HK-2 (cell line): ENCODE data around the gene OR6C70.
"Not testable (repeated sequence)": the region's sequence is repeated elsewhere in the genome, so short reads cannot be mapped to it uniquely, and the experiment has no call there.

ENCODE experiments used
- DNase-seq: peaks from one replicate; pipeline ENCODE4 v3.0.0-alpha.2; 2018; ENCODE audit not compliant: unreplicated experiment

Gene OR6C70

DNA sequence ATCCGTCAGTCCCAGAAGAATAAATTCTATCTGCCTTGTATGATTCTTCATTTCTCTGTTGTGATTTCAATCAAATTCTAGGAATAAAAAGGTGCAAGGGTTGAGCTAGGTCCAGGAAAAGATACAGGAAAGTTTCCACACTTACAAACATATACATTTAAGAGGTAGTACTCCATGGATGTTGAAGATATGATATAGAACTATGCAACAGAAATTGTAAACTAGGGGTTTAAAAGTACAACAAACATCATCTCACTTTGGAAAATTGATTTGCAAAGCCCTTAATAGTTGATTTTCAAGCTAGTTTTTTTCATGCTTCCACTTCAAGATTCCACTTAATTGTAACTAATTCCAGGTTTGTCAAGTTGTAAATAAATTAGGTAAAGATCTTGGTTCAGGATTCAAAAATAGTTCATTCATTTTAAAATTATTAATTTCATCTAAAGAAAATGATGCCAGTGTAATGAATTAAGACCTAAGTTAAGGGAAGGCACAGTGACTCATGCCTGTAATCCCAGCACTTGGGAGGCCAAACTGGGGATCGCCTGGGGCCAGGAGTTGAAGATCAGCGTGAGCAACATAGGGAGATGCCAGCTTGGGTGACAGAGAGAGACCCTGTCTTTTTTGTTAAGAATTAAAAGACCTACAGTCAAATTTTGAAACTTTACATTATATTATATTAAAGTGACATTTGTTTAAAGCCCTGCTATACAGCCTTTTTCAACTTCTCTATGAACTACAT, at the start of gene OR6C70:
TSS of gene OR6C70 (minus strand) at position 51 of the 742 bp plus-strand sequence. CDS start at position 51, 0 bp downstream.
- no peak for DNase-seq

DNA sequence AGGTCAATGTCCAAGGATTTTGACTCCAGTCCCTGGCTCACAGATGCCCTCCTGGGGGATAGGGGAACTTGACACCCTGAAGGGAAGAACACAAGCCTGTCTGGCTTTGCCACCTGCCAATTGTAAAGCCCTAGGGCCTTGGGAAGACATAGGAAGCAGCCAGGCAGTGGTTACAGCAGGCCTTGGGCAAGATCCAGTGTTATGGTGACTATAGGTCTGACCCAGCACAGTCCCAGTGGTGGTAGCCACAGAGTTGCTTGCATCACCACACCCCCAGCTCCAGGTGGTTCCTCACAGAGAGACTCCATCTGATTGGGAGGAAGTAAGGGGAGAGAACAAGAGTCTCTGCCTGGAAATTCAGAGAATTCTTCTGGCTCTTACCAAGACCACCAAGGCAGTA, 46.5 kb upstream of the OR6C70 start:
- DNase-seq = no peak

DNA sequence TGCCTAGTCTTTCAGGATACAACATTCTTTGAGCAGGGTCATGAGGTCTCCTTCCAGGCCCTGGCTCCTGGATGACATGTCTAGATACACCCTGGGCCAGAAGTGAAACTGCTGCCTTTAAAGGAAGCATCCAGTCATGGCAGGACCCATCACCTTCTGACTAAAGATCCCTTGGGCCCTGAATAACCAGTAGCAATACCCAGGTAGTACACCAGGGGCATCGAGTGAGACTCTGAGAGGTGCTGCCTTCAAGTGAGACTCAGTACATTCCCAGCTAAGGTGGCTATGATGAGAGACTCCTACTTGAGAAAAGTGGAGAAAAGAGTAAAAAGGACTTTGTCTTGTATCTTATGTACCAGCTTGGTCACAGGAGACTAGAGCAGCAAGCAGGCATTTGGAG, 45.8 kb upstream of the OR6C70 start:
- no peak for DNase-seq

- no peak for DNase-seq
Measured at GRCh38 chr12:55501601-55502000, 31.7 kb upstream of the OR6C70 start.

DNA sequence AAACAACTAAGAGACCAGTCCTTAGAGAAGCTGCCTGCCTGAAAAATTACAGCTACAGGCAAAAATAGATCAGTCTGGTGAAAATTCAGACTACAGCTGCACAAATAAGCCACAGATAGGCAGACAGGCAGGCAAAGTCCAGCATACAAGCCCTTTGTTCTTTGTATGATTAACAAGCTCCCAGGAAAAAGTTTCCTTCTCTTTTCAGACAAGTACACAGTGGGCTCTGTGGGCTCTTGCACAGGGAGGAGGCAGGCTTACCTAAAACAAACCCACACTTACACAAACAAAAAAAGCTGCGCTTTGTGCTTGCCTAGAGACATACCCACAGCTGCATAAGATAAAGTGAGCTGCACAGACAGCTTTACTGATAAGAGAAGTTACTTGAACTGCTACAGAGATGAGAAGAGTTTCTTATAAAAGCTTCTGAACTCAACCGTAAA, 29.9 kb upstream of the OR6C70 start:
- DNase-seq = no peak

DNA sequence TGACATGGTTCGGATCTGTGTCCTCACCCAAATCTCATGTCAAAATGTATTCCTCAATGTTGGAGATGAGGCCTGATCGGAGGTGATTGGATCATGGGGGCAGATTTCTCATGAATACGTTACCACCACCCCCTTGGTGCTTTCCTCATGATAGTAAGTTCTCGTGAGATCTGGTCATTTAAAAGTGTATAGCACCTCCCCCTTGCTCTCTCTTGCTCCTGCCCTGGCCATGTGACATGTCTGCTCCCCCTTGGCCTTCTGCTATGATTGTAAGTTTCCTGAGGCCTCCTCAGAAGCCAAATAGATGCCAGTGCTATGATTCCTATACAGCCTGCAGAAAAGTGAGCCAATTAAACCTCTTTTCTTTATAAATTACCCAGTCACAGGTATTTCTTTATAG, 29.3 kb upstream of the OR6C70 start:
- no peak for DNase-seq

GRCh38 chr12:55495490-55495889, 25.6 kb upstream of the OR6C70 start:
- DNase-seq = no peak

- no peak for DNase-seq
Measured at GRCh38 chr12:55492078-55492477, 22.1 kb upstream of the OR6C70 start, which contains the start of gene OR6C68. OR6C68 (plus strand) TSS chr12:55492378; CDS start chr12:55492378, 0 bp downstream.

GRCh38 chr12:55484284-55484683, 14.3 kb upstream of the OR6C70 start:
- not testable (repeated sequence) for DNase-seq

GRCh38 chr12:55479136-55479535, 9.2 kb upstream of the OR6C70 start:
- not testable (repeated sequence) for DNase-seq

DNA sequence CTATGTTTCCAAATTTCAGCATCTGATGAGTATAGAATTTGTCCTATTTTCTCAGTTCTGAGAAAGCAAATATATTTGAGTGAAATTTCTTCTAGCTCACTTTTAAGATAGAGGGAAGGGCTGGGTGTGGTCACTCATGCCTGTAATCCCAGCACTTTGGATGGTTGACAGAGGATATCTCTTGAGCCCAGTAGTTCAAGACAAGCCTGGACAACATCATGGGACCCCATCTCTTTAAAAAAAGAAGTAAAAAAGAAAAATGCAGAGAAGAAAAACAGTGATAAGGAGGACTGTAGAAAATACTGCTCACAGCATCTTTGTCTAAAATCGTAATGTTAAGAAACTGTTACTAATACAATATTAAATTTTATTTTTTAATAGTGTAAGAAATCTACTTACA, 2.3 kb upstream of the OR6C70 start:
- DNase-seq = no peak

DNA sequence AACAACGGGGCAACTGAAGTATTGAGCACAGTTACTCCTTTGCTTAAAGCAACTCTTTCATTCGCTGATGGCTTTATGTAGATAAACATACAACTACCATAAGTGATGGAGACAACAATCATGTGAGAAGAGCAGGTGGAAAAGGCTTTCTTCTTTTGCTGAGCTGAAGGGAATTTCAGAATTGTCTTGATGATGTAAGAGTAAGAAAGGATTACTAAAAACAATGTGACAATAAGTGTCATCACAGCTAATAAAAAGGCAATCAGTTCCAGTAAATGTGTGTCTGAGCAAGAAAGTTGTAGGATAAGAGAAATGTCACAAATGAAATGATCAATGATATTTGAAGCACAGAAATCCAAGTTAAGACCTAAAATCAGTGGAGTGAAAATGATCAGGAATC, 647 bp downstream of the OR6C70 start:
- no peak for DNase-seq

GRCh38 chr12:55467836-55468235, 2.1 kb downstream of the OR6C70 start:
- DNase-seq = no peak

DNA sequence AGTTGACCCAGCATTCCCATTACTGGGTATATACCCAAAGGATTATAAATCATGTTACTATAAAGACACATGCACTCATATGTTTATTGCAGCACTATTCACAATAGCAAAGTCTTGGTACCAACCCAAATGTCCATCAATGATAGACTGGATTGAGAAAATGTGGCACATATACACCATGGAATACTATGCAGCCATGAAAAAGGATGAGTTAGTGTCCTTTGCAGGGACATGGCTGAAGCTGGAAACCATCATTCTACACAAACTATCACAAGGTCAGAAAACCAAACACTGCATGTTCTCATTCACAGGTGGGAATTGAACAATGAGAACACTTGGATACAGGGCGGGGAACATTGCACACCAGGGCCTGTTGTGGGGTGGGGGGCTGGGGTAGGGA, 5.0 kb downstream of the OR6C70 start:
- DNase-seq = not testable (repeated sequence)

DNA sequence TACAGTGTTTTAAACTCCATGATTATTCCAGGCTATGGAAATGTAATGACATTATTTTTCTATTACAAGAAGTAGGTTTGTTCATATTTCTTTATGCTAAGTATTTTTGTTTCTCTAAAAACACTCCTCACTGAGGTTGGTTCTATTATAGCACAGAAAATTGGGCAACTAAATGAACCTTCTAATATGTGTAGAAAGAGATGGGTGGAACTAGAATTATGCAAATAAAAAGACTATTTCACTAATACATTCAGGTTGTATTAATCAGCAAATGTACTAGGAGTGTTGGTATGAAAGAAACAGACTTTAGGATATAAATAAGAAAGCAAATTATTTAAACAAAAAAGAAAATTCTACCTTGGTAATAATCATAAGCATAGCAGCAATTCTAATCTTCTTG, 21.1 kb downstream of the OR6C70 start:
- no peak for DNase-seq

GRCh38 chr12:55446326-55446725, 23.6 kb downstream of the OR6C70 start:
- DNase-seq = no peak

- no peak for DNase-seq
Measured at GRCh38 chr12:55445357-55445756, 24.6 kb downstream of the OR6C70 start.

- DNase-seq = no peak
Measured at GRCh38 chr12:55443776-55444175, 26.2 kb downstream of the OR6C70 start, which contains the start of gene OR6C2. OR6C2 (plus strand) TSS chr12:55444076; CDS start chr12:55452214, 8,138 bp downstream.

DNA sequence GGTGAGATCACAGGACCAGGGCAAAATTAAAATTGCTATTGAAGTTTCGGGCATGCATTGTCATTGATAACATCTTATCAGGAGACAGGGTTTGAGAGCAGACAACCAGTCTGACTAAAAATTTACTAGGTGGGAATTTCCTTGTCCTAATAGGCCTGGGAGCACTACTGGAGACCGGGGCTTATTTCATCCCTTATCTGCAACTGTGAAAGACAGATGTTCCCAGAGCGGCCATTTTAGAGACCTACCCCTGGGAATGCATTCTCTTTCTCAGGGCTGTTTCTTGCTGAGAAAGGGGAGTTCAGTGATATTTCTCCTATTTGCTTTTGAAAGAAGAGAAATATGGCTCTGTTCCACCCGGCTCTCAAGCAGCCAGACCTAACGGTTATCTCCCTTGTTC, 28.7 kb downstream of the OR6C70 start:
- not testable (repeated sequence) for DNase-seq

- no peak for DNase-seq
Measured at GRCh38 chr12:55428331-55429243, 41.4 kb downstream of the OR6C70 start.

DNA sequence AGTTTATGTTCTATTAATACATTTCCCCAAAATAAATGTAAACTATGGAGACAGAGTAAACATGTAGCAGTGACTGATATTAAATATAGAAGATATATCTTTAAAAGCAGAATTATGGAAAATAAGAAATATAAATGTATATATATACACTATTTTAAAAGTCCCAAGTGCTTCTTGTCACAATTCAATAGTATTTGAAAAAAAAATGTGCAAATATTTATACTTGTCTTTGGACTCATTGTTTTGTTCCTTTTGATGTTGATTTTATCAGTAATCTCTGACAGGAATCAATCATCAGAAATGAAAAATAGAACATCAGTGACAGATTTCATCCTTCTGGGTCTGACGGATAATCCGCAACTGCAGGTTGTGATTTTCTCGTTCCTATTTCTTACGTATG, 44.0 kb downstream of the OR6C70 start, which contains the start of gene OR6C76:
TSS of gene OR6C76 (plus strand) at position 301 of the 400 bp plus-strand sequence. CDS start at position 301, 0 bp downstream.
- no peak for DNase-seq

DNA sequence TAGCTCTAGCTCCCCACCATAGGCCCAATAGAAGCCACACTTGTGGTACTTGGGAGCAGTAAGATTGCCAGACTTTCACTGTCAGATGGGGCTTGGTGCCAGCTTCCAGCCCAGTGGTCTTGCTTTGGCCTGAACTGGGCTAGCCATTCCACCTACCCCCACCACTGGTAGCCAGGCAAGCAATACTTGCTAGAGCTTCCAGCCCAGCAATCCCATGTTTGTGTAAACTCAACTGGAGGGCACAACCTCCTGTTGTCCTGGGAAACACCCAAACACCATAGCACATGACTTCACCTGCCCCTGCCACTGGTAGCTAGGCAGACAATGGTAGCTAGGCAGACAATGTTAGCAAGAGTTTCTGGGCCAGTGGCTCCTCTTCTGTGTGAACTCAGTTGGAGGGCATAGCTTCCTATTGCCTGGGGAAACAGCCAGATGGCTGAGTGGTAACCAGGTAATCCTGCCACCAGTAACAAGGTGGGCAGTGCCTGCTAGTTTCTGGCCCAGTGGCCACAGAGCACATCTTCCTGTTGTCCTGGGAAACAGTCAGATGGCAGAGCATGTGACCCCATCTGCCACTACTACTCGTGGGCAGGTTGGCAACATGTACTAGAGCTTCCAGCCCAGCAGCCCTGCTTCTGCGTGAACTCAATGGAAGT, 49.5 kb downstream of the OR6C70 start:
- no peak for DNase-seq
